Measurements from ENCODE around the gene BRWD1. TPM values are rescaled to one million over a fixed set of nuclear protein-coding genes. Genes with fewer than 3 reads are reported as not detected.

The BRWD1 gene
- total RNA-seq, 1 experiment from 2014 or later = 28.8 TPM

GRCh38 chr21:39198800-39199199 lies 114.6 kb downstream of the BRWD1 start:
- intact Hi-C loops (cut with micrococcal nuclease; ENCODE audit: unreplicated experiment) = no loop called here
- Mint-ChIP-seq H3K27me3 (ENCODE audit: unreplicated experiment) (no peaks in the 10 kb centered on the region), H3K9me3 (ENCODE audit: low read depth, unreplicated experiment) (no peaks in the 10 kb centered on the region), H3K4me3 (ENCODE audit: low read depth, unreplicated experiment) (no peak overlapping the region), H3K27ac (ENCODE audit: unreplicated experiment) (no peak overlapping the region), H3K36me3 (ENCODE audit: insufficient read depth, unreplicated experiment) (peaks cover 26% of the 10 kb centered on the region), H3K4me1 (ENCODE audit: low read depth, unreplicated experiment) (no peaks in the 10 kb centered on the region)
- TF ChIP-seq, protein P1, sequence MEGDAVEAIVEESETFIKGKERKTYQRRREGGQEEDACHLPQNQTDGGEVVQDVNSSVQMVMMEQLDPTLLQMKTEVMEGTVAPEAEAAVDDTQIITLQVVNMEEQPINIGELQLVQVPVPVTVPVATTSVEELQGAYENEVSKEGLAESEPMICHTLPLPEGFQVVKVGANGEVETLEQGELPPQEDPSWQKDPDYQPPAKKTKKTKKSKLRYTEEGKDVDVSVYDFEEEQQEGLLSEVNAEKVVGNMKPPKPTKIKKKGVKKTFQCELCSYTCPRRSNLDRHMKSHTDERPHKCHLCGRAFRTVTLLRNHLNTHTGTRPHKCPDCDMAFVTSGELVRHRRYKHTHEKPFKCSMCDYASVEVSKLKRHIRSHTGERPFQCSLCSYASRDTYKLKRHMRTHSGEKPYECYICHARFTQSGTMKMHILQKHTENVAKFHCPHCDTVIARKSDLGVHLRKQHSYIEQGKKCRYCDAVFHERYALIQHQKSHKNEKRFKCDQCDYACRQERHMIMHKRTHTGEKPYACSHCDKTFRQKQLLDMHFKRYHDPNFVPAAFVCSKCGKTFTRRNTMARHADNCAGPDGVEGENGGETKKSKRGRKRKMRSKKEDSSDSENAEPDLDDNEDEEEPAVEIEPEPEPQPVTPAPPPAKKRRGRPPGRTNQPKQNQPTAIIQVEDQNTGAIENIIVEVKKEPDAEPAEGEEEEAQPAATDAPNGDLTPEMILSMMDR (IDR thresholded peaks at IDR 0.05; ENCODE audit: unreplicated experiment) = no peak
- BruUV-seq (replicated peaks) = no TSS peak
- DNase-seq = no peak
- CTCF ChIA-PET = no interaction called here

DNA sequence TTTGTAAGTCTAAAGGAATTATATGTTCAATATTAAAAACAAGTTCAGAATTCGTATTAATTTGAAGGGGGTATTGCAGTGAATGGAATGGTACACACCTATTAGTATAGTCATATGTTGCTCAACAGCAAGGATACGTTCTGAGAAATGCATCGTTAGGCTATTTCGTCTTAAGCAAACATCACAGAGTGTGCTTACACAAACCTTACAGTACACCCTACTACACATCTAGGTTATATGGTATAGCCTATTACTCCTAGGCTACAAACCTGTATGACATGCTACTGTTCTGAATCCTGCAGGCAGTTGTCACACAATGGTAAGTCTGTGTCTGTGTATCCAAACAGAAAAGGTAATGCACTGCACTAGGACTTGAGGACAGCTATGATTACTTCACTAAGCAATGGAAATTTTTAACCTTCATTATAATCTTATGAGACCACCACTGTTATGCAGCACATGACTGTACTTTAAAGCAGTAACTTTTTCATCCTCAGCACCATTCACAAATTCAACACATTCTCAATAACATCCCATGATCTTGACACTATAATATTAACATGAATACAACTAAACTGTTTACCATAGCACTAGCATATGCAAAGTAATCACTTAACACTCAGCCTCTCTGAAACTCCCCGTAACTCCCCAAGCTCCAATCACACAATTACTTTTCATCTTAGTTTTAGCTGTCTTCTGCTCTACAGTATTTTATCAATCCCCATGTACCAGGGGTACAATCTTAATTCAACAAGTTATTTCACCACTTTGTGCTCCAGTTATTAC lies 115.8 kb downstream of the BRWD1 start:
- Mint-ChIP-seq H3K36me3 (ENCODE audit: insufficient read depth, unreplicated experiment) (peaks cover 26% of the 10 kb centered on the region), H3K27me3 (ENCODE audit: unreplicated experiment) (no peaks in the 10 kb centered on the region), H3K4me3 (ENCODE audit: low read depth, unreplicated experiment) (no peak overlapping the region), H3K4me1 (ENCODE audit: low read depth, unreplicated experiment) (no peaks in the 10 kb centered on the region), H3K9me3 (ENCODE audit: low read depth, unreplicated experiment) (no peaks in the 10 kb centered on the region), H3K27ac (ENCODE audit: unreplicated experiment) (no peak overlapping the region)
- BruUV-seq (replicated peaks) = no TSS peak
- TF ChIP-seq, protein P1 (IDR thresholded peaks at IDR 0.05; ENCODE audit: unreplicated experiment) = no peak
- intact Hi-C loops (cut with micrococcal nuclease; ENCODE audit: unreplicated experiment) = no loop called here
- CTCF ChIA-PET = no interaction called here
- DNase-seq = no peak

GRCh38 chr21:39196838-39197237 lies 116.6 kb downstream of the BRWD1 start:
- no TSS peak for BruUV-seq (replicated peaks)
- peaks cover 26% of the 10 kb centered on the region for H3K36me3 Mint-ChIP-seq (ENCODE audit: insufficient read depth, unreplicated experiment)
- TF ChIP-seq, protein P1 (IDR thresholded peaks at IDR 0.05; ENCODE audit: unreplicated experiment) = no peak
- H3K9me3 Mint-ChIP-seq (ENCODE audit: low read depth, unreplicated experiment) = no peaks in the 10 kb centered on the region
- H3K4me1 Mint-ChIP-seq (ENCODE audit: low read depth, unreplicated experiment) = no peaks in the 10 kb centered on the region
- DNase-seq = no peak
- intact Hi-C loops (cut with micrococcal nuclease; ENCODE audit: unreplicated experiment) = no loop called here
- CTCF ChIA-PET = no interaction called here
- no peak overlapping the region for H3K4me3 Mint-ChIP-seq (ENCODE audit: low read depth, unreplicated experiment)
- H3K27me3 Mint-ChIP-seq (ENCODE audit: unreplicated experiment) = no peaks in the 10 kb centered on the region
- no peak overlapping the region for H3K27ac Mint-ChIP-seq (ENCODE audit: unreplicated experiment)

DNA sequence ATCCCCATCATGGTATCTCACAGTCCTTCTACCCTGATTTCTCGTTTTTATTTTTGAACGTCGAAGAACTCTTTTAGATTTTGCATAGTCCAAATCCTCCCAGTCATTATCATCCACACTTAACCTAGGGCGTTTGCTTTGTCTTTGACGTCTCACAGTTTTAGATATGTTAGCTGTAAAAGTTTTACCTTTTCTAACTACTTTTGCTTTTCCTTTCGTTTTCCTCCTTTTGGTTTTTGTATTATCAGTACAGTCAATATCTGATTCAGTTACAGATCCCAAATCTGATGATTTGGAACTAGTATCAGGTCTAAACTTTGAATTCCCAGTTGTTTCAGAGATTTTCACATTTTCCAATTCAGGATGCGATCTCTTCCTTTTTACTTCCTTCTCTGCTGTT lies 117.1 kb downstream of the BRWD1 start:
- BruUV-seq (replicated peaks) = no TSS peak
- Mint-ChIP-seq H3K9me3 (ENCODE audit: low read depth, unreplicated experiment) (no peaks in the 10 kb centered on the region), H3K4me3 (ENCODE audit: low read depth, unreplicated experiment) (no peak overlapping the region), H3K36me3 (ENCODE audit: insufficient read depth, unreplicated experiment) (peaks cover 24% of the 10 kb centered on the region), H3K27ac (ENCODE audit: unreplicated experiment) (no peak overlapping the region), H3K27me3 (ENCODE audit: unreplicated experiment) (no peaks in the 10 kb centered on the region), H3K4me1 (ENCODE audit: low read depth, unreplicated experiment) (no peaks in the 10 kb centered on the region)
- TF ChIP-seq, protein P1 (IDR thresholded peaks at IDR 0.05; ENCODE audit: unreplicated experiment) = no peak
- no peak for DNase-seq
- intact Hi-C loops (cut with micrococcal nuclease; ENCODE audit: unreplicated experiment) = no loop called here
- CTCF ChIA-PET = no interaction called here

Data from Calu3 (cell line).